DND-41 (cell line): ENCODE data around the gene REST.
A peak's percentile ranks its signal among the peaks of the same experiment; 100 is the strongest.

Experiments used
- ATAC-seq: fragments of 200-7000 bp; cut with Tn5 transposase; 3 replicates; pipeline ENCODE4 v1.9.1; 2021; ENCODE audit warnings: low read depth; ENCODE audit not compliant: insufficient read depth
- DNase-seq: peaks from one replicate; pipeline ENCODE4 v3.0.0-alpha.2; 2020
- H2AFZ ChIP-seq: 2 replicates; pipeline ENCODE4 v1.6.0; 2012; ENCODE audit warnings: low read depth, low read length
- H3K27ac ChIP-seq: 2 replicates; pipeline ENCODE4 v1.5.1; 2012; ENCODE audit warnings: low read length, inconsistent platforms
- H3K27me3 ChIP-seq: fragments of 200-600 bp; sonication (generic); 2 replicates; pipeline ENCODE4 v1.6.0; 2012; ENCODE audit warnings: low read length, mild to moderate bottlenecking, inconsistent platforms; ENCODE audit not compliant: insufficient read depth, poor library complexity
- H3K36me3 ChIP-seq: 2 replicates; pipeline ENCODE4 v1.5.1; 2012; ENCODE audit warnings: low read length, inconsistent platforms; ENCODE audit not compliant: insufficient read depth
- H3K4me1 ChIP-seq: 2 replicates; pipeline ENCODE4 v1.5.1; 2012; ENCODE audit warnings: mild to moderate bottlenecking, low read length; ENCODE audit not compliant: insufficient read depth
- H3K4me2 ChIP-seq: 2 replicates; pipeline ENCODE4 v1.6.0; 2012; ENCODE audit warnings: mild to moderate bottlenecking, moderate library complexity, low read length, inconsistent platforms; ENCODE audit not compliant: insufficient read depth
- H3K4me3 ChIP-seq, 2 experiments: fragments of 200-600 bp in 1 of 2; shearing (Covaris generic) in 1 of 2; 2 replicates each; pipeline ENCODE4 v1.5.1; 2012 to 2016; ENCODE audit warnings: inconsistent platforms in 2 of 2, low read length in 2 of 2, mild to moderate bottlenecking in 2 of 2, low read depth in 1 of 2, moderate library complexity in 1 of 2
- H3K79me2 ChIP-seq: 2 replicates; pipeline ENCODE4 v1.6.0; 2012; ENCODE audit warnings: low read length, inconsistent platforms; ENCODE audit not compliant: insufficient read depth
- H3K9ac ChIP-seq: 2 replicates; pipeline ENCODE4 v1.6.0; 2012; ENCODE audit warnings: low read depth, mild to moderate bottlenecking, inconsistent platforms, low read length, moderate library complexity
- H3K9me3 ChIP-seq: 2 replicates; pipeline ENCODE4 v1.5.1; 2012; ENCODE audit warnings: low read length, moderate library complexity, mild to moderate bottlenecking, inconsistent platforms; ENCODE audit not compliant: insufficient read depth, severe bottlenecking
- H4K20me1 ChIP-seq: 2 replicates; pipeline ENCODE4 v1.6.0; 2012; ENCODE audit warnings: low read length; ENCODE audit not compliant: insufficient read depth
- EZH2 ChIP-seq: IDR thresholded peaks from 3 replicates; pipeline ENCODE4 v1.6.1; 2012; ENCODE audit warnings: borderline replicate concordance, low read depth, mild to moderate bottlenecking, moderate library complexity, low read length, inconsistent platforms; ENCODE audit not compliant: severe bottlenecking
- TF ChIP-seq, protein P1 (sequence below): IDR thresholded peaks from 2 replicates; pipeline ENCODE4 v1.5.1; 2012; ENCODE audit warnings: borderline replicate concordance, low read length, moderate library complexity, mild to moderate bottlenecking; ENCODE audit not compliant: poor library complexity, severe bottlenecking; ENCODE audit errors: extremely low read depth

REST gene

DNA sequence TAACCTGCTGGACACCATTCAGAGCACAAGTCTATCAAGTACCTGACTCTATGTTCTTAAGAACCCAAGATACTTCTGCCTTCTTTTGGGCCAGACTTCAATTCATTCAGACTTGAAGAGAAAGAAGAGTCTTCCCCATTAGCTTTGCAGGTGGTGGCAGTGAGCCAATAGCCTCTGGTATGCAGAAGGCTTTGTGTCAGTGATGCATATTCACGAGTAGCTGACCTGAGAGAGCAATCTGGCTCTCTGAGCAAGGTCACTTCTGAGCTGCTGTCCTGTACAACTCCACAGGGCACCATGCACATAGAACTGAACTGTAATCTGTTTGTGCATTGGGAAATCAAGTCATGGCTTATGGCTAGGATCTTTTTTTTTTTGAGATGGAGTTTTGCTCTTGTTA is 46.3 kb upstream of the REST start:
- TF ChIP-seq, protein P1, sequence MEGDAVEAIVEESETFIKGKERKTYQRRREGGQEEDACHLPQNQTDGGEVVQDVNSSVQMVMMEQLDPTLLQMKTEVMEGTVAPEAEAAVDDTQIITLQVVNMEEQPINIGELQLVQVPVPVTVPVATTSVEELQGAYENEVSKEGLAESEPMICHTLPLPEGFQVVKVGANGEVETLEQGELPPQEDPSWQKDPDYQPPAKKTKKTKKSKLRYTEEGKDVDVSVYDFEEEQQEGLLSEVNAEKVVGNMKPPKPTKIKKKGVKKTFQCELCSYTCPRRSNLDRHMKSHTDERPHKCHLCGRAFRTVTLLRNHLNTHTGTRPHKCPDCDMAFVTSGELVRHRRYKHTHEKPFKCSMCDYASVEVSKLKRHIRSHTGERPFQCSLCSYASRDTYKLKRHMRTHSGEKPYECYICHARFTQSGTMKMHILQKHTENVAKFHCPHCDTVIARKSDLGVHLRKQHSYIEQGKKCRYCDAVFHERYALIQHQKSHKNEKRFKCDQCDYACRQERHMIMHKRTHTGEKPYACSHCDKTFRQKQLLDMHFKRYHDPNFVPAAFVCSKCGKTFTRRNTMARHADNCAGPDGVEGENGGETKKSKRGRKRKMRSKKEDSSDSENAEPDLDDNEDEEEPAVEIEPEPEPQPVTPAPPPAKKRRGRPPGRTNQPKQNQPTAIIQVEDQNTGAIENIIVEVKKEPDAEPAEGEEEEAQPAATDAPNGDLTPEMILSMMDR: no peak
- TF ChIP-seq EZH2: no peak
- H3K36me3 ChIP-seq: no peaks in the 10 kb centered on the region
- H3K27ac ChIP-seq: no peak overlapping the region
- H3K9ac ChIP-seq: no peak overlapping the region
- no peaks in the 10 kb centered on the region for H3K9me3 ChIP-seq
- H3K79me2 ChIP-seq: no peaks in the 10 kb centered on the region
- H3K27me3 ChIP-seq: no peaks in the 10 kb centered on the region
- H3K4me3 ChIP-seq: no peak overlapping the region
- H3K4me2 ChIP-seq: no peak overlapping the region
- ATAC-seq (no peak), DNase-seq (no peak)
- no peaks in the 10 kb centered on the region for H3K4me1 ChIP-seq
- no peaks in the 10 kb centered on the region for H4K20me1 ChIP-seq
- H2AFZ ChIP-seq: no peak overlapping the region

DNA sequence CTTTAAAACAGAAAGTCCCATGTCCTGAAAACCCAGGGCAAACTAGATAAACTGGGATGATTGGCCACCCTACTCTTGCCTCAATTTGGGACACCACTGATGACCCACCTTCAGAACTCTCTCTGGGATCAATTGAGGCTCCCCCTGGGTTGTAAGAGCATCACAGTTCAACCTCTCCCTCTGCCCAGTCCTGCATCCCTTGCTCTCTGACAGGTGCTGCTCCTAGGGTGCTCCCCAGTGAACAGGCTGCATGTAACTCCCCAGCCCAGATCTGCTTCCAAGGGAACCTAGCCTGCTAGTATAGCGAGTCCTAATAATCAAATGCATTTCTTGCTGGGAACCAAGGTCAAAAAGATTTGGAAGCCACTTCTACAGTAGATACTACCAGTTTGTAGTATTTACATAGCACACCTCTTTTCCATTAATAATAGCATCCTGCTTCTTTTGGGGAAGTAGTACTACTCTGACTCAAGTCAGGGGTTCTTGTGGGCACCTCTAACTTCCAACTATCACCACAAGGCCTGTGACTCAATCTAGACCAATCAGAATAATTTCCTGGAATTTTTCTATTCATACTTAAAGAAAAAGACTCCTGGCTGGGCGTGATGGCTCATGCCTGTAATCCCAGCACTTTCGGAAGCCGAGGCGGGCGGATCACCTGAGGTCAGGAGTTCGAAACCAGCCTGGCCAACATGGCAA is 44.1 kb upstream of the REST start:
- H3K27me3 ChIP-seq: no peaks in the 10 kb centered on the region
- H2AFZ ChIP-seq: no peak overlapping the region
- no peaks in the 10 kb centered on the region for H3K36me3 ChIP-seq
- no peak overlapping the region for H3K27ac ChIP-seq
- no peaks in the 10 kb centered on the region for H3K9me3 ChIP-seq
- H3K9ac ChIP-seq: no peak overlapping the region
- ATAC-seq: no peak
- no peaks in the 10 kb centered on the region for H3K4me1 ChIP-seq
- H3K4me3 ChIP-seq: no peak overlapping the region
- no peak for DNase-seq
- no peaks in the 10 kb centered on the region for H4K20me1 ChIP-seq
- H3K79me2 ChIP-seq: no peaks in the 10 kb centered on the region
- no peak overlapping the region for H3K4me2 ChIP-seq
- TF ChIP-seq, protein P1: no peak
- TF ChIP-seq EZH2: no peak

DNA sequence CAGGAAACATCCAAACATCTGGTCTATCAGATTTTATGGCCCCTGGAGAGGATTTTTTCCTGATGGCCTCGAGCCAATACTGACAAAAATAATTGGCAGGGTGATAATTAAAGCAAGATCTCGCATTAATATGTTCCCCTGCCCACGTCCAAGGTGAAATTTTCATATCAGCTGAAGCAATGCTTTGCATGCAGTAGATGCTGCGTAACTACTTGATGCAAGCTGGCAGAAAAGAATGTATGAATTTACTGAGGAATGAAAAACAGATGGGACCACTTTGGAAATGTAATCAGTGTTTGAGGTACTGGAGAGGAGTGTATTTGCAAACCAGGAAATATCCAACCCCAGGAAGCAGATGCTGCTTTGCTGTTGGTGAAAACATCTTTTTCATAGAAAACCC is 36.8 kb upstream of the REST start:
- DNase-seq (no peak), ATAC-seq (peak; percentile 27; the same call in 1 of the 3 replicates)
- TF ChIP-seq, protein P1: no peak
- no peak for TF ChIP-seq EZH2
- H2AFZ ChIP-seq: no peak overlapping the region
- H3K4me1 ChIP-seq: peaks cover 9% of the 10 kb centered on the region; the same call in 1 of the 2 replicates
- no peaks in the 10 kb centered on the region for H3K9me3 ChIP-seq
- H3K79me2 ChIP-seq: no peaks in the 10 kb centered on the region
- H3K4me3 ChIP-seq: no peak overlapping the region
- no peaks in the 10 kb centered on the region for H3K36me3 ChIP-seq
- H3K27me3 ChIP-seq: no peaks in the 10 kb centered on the region
- no peak overlapping the region for H3K27ac ChIP-seq
- H4K20me1 ChIP-seq: no peaks in the 10 kb centered on the region
- H3K4me2 ChIP-seq: no peak overlapping the region
- H3K9ac ChIP-seq: no peak overlapping the region
